SK-N-SH treated with all-trans-retinoic acid at 6 μM for 48 hours (cell line): ENCODE results near the gene ALX3.
A peak's percentile ranks its signal among the peaks of the same experiment; 100 is the strongest.

Experiments
- ATAC-seq: fragments of 200-7000 bp; cut with Tn5 transposase; 3 replicates; pipeline ENCODE4 v1.9.1; 2020; ENCODE audit warnings: mild to moderate bottlenecking, moderate library complexity
- ARNTL ChIP-seq: fragments of 450-650 bp; formaldehyde crosslinking; IDR thresholded peaks from 2 replicates; pipeline ENCODE4 v1.5.0; 2020; ENCODE audit warnings: low read depth, mild to moderate bottlenecking, moderate library complexity, borderline replicate concordance
- BACH2 ChIP-seq: fragments of 250-450 bp; sonication (Bioruptor Pico); IDR thresholded peaks from 2 replicates; pipeline ENCODE4 v1.9.0; 2021; ENCODE audit warnings: mild to moderate bottlenecking, borderline replicate concordance
- CSDC2 ChIP-seq: fragments of 250-450 bp; sonication (Bioruptor Pico); IDR thresholded peaks from 2 replicates; pipeline ENCODE4 v1.5.0; 2020; ENCODE audit warnings: mild to moderate bottlenecking, moderate library complexity
- CSRNP3 ChIP-seq: fragments of 250-450 bp; sonication (Bioruptor Pico); IDR thresholded peaks from 2 replicates; pipeline ENCODE4 v1.5.1; 2021; ENCODE audit warnings: mild to moderate bottlenecking, moderate library complexity
- GLIS3 ChIP-seq: fragments of 250-450 bp; sonication (Bioruptor Pico); IDR thresholded peaks from 2 replicates; pipeline ENCODE4 v1.5.0; 2020; ENCODE audit warnings: mild to moderate bottlenecking, moderate library complexity
- ISL1 ChIP-seq: fragments of 250-450 bp; sonication (Bioruptor Pico); IDR thresholded peaks from 2 replicates; pipeline ENCODE4 v2.1.2; 2022; ENCODE audit warnings: mild to moderate bottlenecking, moderate library complexity
- OSR1 ChIP-seq: fragments of 250-450 bp; sonication (Bioruptor Pico); IDR thresholded peaks from 2 replicates; pipeline ENCODE4 v1.8.0; 2022; ENCODE audit warnings: moderate library complexity, mild to moderate bottlenecking, inconsistent platforms
- PATZ1 ChIP-seq: fragments of 250-450 bp; sonication (Bioruptor Pico); IDR thresholded peaks from 2 replicates; pipeline ENCODE4 v1.8.0; 2020; ENCODE audit warnings: mild to moderate bottlenecking, moderate library complexity, borderline replicate concordance
- PPARA ChIP-seq: fragments of 250-450 bp; sonication (Bioruptor Pico); IDR thresholded peaks from 2 replicates; pipeline ENCODE4 v1.5.0; 2020; ENCODE audit warnings: mild to moderate bottlenecking, borderline replicate concordance
- RARB ChIP-seq: fragments of 250-450 bp; sonication (Bioruptor Pico); IDR thresholded peaks from 2 replicates; pipeline ENCODE4 v1.8.0; 2021; ENCODE audit warnings: mild to moderate bottlenecking, moderate library complexity
- SNAI2 ChIP-seq: fragments of 250-450 bp; sonication (Bioruptor Pico); IDR thresholded peaks from 2 replicates; pipeline ENCODE4 v1.5.0; 2020; ENCODE audit warnings: mild to moderate bottlenecking, moderate library complexity
- TCF4 ChIP-seq: fragments of 250-450 bp; sonication (Bioruptor Pico); IDR thresholded peaks from 2 replicates; pipeline ENCODE4 v1.8.0; 2021; ENCODE audit warnings: mild to moderate bottlenecking, moderate library complexity, borderline replicate concordance
- TOX ChIP-seq: fragments of 250-450 bp; sonication (Bioruptor Pico); IDR thresholded peaks from 2 replicates; pipeline ENCODE4 v1.8.0; 2021; ENCODE audit warnings: mild to moderate bottlenecking, moderate library complexity, borderline replicate concordance
- ZC3H10 ChIP-seq: fragments of 250-450 bp; sonication (Bioruptor Pico); IDR thresholded peaks from 2 replicates; pipeline ENCODE4 v1.5.1; 2021; ENCODE audit warnings: mild to moderate bottlenecking, moderate library complexity
- ZFP3 ChIP-seq: fragments of 250-450 bp; sonication (Bioruptor Pico); IDR thresholded peaks from 2 replicates; pipeline ENCODE4 v1.5.0; 2020; ENCODE audit warnings: mild to moderate bottlenecking, moderate library complexity
- ZFP30 ChIP-seq: fragments of 450-650 bp; formaldehyde crosslinking; IDR thresholded peaks from 2 replicates; pipeline ENCODE4 v1.5.0; 2022; ENCODE audit warnings: mild to moderate bottlenecking, moderate library complexity
- ZNF565 ChIP-seq: fragments of 450-650 bp; formaldehyde crosslinking; conservative IDR thresholded peaks from 2 replicates; pipeline ENCODE4 v1.5.0; 2020; ENCODE audit warnings: low read depth, mild to moderate bottlenecking, moderate library complexity
- ZNF70 ChIP-seq: fragments of 450-650 bp; formaldehyde crosslinking; IDR thresholded peaks from 2 replicates; pipeline ENCODE4 v1.5.0; 2020; ENCODE audit warnings: mild to moderate bottlenecking, moderate library complexity
- ZNF8 ChIP-seq: fragments of 450-650 bp; formaldehyde crosslinking; IDR thresholded peaks from 2 replicates; pipeline ENCODE4 v1.5.0; 2020; ENCODE audit warnings: mild to moderate bottlenecking, moderate library complexity
- TF ChIP-seq, protein P1 (sequence below): fragments of 250-450 bp; sonication (Bioruptor Pico); IDR thresholded peaks from 2 replicates; pipeline ENCODE4 v1.5.1; 2020; ENCODE audit warnings: low read depth, mild to moderate bottlenecking, moderate library complexity
- TF ChIP-seq, protein P2 (sequence below): fragments of 250-450 bp; sonication (Bioruptor Pico); IDR thresholded peaks from 2 replicates; pipeline ENCODE4 v1.5.0; 2020; ENCODE audit warnings: mild to moderate bottlenecking, moderate library complexity

Gene ALX3

GRCh38 chr1:110058591-110058990, 11.9 kb downstream of the ALX3 start:
- ATAC-seq: peak; percentile 1
- 0 out of 2 replicates have a peak, but pooled peaks have one; percentile 4 for TF ChIP-seq PATZ1
- TF ChIP-seq CSRNP3 (CRISPR knock-in tag): no peak

- TF ChIP-seq, protein P1, sequence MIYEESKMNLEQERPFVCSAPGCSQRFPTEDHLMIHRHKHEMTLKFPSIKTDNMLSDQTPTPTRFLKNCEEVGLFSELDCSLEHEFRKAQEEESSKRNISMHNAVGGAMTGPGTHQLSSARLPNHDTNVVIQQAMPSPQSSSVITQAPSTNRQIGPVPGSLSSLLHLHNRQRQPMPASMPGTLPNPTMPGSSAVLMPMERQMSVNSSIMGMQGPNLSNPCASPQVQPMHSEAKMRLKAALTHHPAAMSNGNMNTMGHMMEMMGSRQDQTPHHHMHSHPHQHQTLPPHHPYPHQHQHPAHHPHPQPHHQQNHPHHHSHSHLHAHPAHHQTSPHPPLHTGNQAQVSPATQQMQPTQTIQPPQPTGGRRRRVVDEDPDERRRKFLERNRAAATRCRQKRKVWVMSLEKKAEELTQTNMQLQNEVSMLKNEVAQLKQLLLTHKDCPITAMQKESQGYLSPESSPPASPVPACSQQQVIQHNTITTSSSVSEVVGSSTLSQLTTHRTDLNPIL: no peak
- TF ChIP-seq ISL1 (CRISPR knock-in tag) (peak; percentile 77), ZFP30 (no peak), BACH2 (CRISPR knock-in tag) (no peak), TOX (CRISPR knock-in tag) (0 out of 2 replicates have a peak, but pooled peaks have one; percentile 23), CSDC2 (peak; percentile 62; the same call in 1 of the 2 replicates), TCF4 (peak; percentile 96), OSR1 (CRISPR knock-in tag) (no peak), ZNF8 (peak; percentile 43), PPARA (CRISPR knock-in tag) (peak; percentile 36; the same call in 1 of the 2 replicates), ZC3H10 (CRISPR knock-in tag) (no peak), ZNF565 (CRISPR knock-in tag) (peak; percentile 85; the same call in 1 of the 2 replicates), SNAI2 (CRISPR knock-in tag) (peak; percentile 88), ZFP3 (CRISPR knock-in tag) (no peak), ZNF70 (peak; percentile 63), PATZ1 (peak; percentile 57; the same call in 1 of the 2 replicates), GLIS3 (no peak; the same call in none of the 2 replicates)
- TF ChIP-seq, protein P2, sequence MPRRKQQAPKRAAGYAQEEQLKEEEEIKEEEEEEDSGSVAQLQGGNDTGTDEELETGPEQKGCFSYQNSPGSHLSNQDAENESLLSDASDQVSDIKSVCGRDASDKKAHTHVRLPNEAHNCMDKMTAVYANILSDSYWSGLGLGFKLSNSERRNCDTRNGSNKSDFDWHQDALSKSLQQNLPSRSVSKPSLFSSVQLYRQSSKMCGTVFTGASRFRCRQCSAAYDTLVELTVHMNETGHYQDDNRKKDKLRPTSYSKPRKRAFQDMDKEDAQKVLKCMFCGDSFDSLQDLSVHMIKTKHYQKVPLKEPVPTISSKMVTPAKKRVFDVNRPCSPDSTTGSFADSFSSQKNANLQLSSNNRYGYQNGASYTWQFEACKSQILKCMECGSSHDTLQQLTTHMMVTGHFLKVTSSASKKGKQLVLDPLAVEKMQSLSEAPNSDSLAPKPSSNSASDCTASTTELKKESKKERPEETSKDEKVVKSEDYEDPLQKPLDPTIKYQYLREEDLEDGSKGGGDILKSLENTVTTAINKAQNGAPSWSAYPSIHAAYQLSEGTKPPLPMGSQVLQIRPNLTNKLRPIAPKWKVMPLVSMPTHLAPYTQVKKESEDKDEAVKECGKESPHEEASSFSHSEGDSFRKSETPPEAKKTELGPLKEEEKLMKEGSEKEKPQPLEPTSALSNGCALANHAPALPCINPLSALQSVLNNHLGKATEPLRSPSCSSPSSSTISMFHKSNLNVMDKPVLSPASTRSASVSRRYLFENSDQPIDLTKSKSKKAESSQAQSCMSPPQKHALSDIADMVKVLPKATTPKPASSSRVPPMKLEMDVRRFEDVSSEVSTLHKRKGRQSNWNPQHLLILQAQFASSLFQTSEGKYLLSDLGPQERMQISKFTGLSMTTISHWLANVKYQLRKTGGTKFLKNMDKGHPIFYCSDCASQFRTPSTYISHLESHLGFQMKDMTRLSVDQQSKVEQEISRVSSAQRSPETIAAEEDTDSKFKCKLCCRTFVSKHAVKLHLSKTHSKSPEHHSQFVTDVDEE (CRISPR knock-in tag): peak; percentile 90
- ATAC-seq: peak; percentile 58
Measured at GRCh38 chr1:110057963-110058518, 12.4 kb downstream of the ALX3 start.

GRCh38 chr1:110056776-110057175, 13.7 kb downstream of the ALX3 start:
- peak; percentile 7; the same call in 2 of the 3 replicates for ATAC-seq
- TF ChIP-seq, protein P1: no peak
- no peak for TF ChIP-seq PATZ1
- no peak for TF ChIP-seq ZC3H10 (CRISPR knock-in tag)
- no peak for TF ChIP-seq ARNTL (CRISPR knock-in tag)
- TF ChIP-seq CSDC2: no peak
- TF ChIP-seq TOX (CRISPR knock-in tag): no peak
- TF ChIP-seq ISL1 (CRISPR knock-in tag): no peak
- TF ChIP-seq SNAI2 (CRISPR knock-in tag): 0 out of 2 replicates have a peak, but pooled peaks have one; percentile 11
- TF ChIP-seq TCF4: no peak
- TF ChIP-seq ZFP30: no peak
- no peak for TF ChIP-seq RARB (CRISPR knock-in tag)
- no peak for TF ChIP-seq OSR1 (CRISPR knock-in tag)
- 0 out of 2 replicates have a peak, but pooled peaks have one; percentile 13 for TF ChIP-seq ZFP3 (CRISPR knock-in tag)
- TF ChIP-seq, all 23 proteins: peak for 2
